Fibroblast of lung (primary cell): ENCODE data around the gene IDH2. TPM values are rescaled to one million over a fixed set of nuclear protein-coding genes. Genes with fewer than 3 reads are reported as not detected.

Experiments
- DNase-seq, 2 donors: peaks; one replicate each; pipeline versions ENCODE4 v3.0.0 to v3.0.0-alpha.2; 2010; ENCODE audit warnings: low read depth in 2 of 2
- H2AFZ ChIP-seq: 2 replicates; pipeline ENCODE4 v1.5.1; 2012; ENCODE audit warnings: low read length, control low read depth, inconsistent platforms
- H3K27ac ChIP-seq: 2 replicates; pipeline ENCODE4 v1.5.1; 2011; ENCODE audit warnings: low read length, control low read depth; ENCODE audit not compliant: insufficient read depth
- H3K27me3 ChIP-seq: 2 replicates; pipeline ENCODE4 v1.5.1; 2011; ENCODE audit warnings: mild to moderate bottlenecking, low read length; ENCODE audit not compliant: control insufficient read depth, insufficient read depth
- H3K36me3 ChIP-seq: 2 replicates; pipeline ENCODE4 v1.5.1; 2011; ENCODE audit warnings: low read length; ENCODE audit not compliant: control insufficient read depth, insufficient read depth
- H3K4me1 ChIP-seq: 2 replicates; pipeline ENCODE4 v1.5.1; 2011; ENCODE audit warnings: low read length; ENCODE audit not compliant: control insufficient read depth, insufficient read depth; ENCODE audit errors: extremely low read depth
- H3K4me2 ChIP-seq: 2 replicates; pipeline ENCODE4 v1.5.1; 2011; ENCODE audit warnings: low read length, control low read depth; ENCODE audit not compliant: insufficient read depth; ENCODE audit errors: extremely low read depth
- H3K4me3 ChIP-seq, 4 experiments: fragments of 200-600 bp in 1 of 4; sonication (generic) in 1 of 4; replicated peaks in 1 of 4; 2 replicates each; pipeline ENCODE4 v1.5.1; 2011 to 2016; ENCODE audit warnings: low read length in 4 of 4, low read depth in 3 of 4, mild to moderate bottlenecking in 3 of 4, control low read depth in 2 of 4, inconsistent platforms in 1 of 4, mixed read lengths in 1 of 4; ENCODE audit not compliant: insufficient read depth in 1 of 4; ENCODE audit errors: control extremely low read depth in 1 of 4
- H3K79me2 ChIP-seq: 2 replicates; pipeline ENCODE4 v1.5.1; 2012; ENCODE audit warnings: mild to moderate bottlenecking, low read length, inconsistent platforms; ENCODE audit not compliant: control insufficient read depth, insufficient read depth
- H3K9ac ChIP-seq: 2 replicates; pipeline ENCODE4 v1.5.1; 2011; ENCODE audit warnings: mild to moderate bottlenecking, low read length, control low read depth; ENCODE audit not compliant: insufficient read depth
- H3K9me3 ChIP-seq: 2 replicates; pipeline ENCODE4 v1.5.1; 2012; ENCODE audit warnings: low read depth, low read length; ENCODE audit not compliant: control insufficient read depth, insufficient read depth
- H4K20me1 ChIP-seq: 2 replicates; pipeline ENCODE4 v1.5.1; 2011; ENCODE audit warnings: low read length; ENCODE audit not compliant: control insufficient read depth, insufficient read depth; ENCODE audit errors: extremely low read depth
- EZH2 ChIP-seq: IDR thresholded peaks from 2 replicates; pipeline ENCODE4 v1.5.1; 2012; ENCODE audit warnings: low read length, control low read depth, mild to moderate bottlenecking; ENCODE audit errors: missing control alignments
- polyA plus RNA-seq, 2 donors: library from polyadenylated mRNA; depleted of rRNA in 1 of 2; stranded (reverse) in 1 of 2; unstranded in 1 of 2; fragments of >200 nt; gene quantifications; 2 replicates each; pipeline ENCODE4 v1.2.1, GENCODE V29; 2011 to 2012; ENCODE audit warnings: missing spikeins in 1 of 2
- total RNA-seq: library from RNA; depleted of rRNA; stranded (reverse); fragments of >200 nt; gene quantifications from 2 replicates; pipeline ENCODE4 v1.2.1, GENCODE V29; 2014
- TF ChIP-seq, protein P1 (sequence below), 2 donors: IDR thresholded peaks in 1 of 2; conservative IDR thresholded peaks in 1 of 2; 1 replicate in 1 of 2; 2 replicates in 1 of 2; pipeline ENCODE4 v1.5.1; 2011 to 2012; ENCODE audit warnings: low read length in 2 of 2, control low read depth in 1 of 2, inconsistent platforms in 1 of 2, low read depth in 1 of 2, mild to moderate bottlenecking in 1 of 2

The IDH2 gene
- total and polyA plus RNA-seq, 2 donors (not counting 1 experiment from before 2014, with no cell fraction given) = 47.9 to 66.0 TPM

DNA sequence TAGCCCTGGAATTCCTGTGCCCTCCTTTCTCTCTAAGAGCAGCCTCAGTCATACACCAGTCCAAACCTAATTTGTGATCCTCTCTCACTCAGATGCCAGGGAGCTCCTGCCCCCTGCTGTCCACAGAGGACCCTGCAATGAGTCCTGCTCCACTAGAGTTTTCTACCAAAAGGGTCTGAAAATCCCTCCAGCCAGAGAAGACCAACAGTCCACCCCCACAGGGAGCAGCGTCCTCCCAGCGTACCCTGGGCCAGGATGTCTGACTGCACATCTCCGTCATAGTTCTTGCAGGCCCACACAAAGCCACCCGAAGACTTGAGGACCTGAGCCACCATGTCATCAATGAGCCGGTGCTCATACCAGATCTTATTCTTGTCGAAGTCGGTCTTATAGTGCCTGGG, 15.4 kb downstream of the IDH2 start:
- H3K9me3 ChIP-seq = no peaks in the 10 kb centered on the region
- no peak overlapping the region for H3K4me2 ChIP-seq
- TF ChIP-seq, protein P1, sequence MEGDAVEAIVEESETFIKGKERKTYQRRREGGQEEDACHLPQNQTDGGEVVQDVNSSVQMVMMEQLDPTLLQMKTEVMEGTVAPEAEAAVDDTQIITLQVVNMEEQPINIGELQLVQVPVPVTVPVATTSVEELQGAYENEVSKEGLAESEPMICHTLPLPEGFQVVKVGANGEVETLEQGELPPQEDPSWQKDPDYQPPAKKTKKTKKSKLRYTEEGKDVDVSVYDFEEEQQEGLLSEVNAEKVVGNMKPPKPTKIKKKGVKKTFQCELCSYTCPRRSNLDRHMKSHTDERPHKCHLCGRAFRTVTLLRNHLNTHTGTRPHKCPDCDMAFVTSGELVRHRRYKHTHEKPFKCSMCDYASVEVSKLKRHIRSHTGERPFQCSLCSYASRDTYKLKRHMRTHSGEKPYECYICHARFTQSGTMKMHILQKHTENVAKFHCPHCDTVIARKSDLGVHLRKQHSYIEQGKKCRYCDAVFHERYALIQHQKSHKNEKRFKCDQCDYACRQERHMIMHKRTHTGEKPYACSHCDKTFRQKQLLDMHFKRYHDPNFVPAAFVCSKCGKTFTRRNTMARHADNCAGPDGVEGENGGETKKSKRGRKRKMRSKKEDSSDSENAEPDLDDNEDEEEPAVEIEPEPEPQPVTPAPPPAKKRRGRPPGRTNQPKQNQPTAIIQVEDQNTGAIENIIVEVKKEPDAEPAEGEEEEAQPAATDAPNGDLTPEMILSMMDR (conservative IDR thresholded peaks at IDR 0.05 in 1 of 2, IDR thresholded peaks at IDR 0.05 in 1 of 2; ENCODE audit: low read depth in 1 of 2, low read length in 2 of 2) = peak; percentile 52 to 68
- no peak for TF ChIP-seq EZH2
- H3K36me3 ChIP-seq = peaks cover 5% of the 10 kb centered on the region
- DNase-seq = peak in 1 of 2 donors; percentile 41
- H3K27me3 ChIP-seq = no peaks in the 10 kb centered on the region
- no peak overlapping the region for H3K27ac ChIP-seq
- no peaks in the 10 kb centered on the region for H3K79me2 ChIP-seq
- H2AFZ ChIP-seq = no peak overlapping the region
- no peaks in the 10 kb centered on the region for H4K20me1 ChIP-seq
- H3K9ac ChIP-seq = no peak overlapping the region
- H3K4me1 ChIP-seq = no peaks in the 10 kb centered on the region
- H3K4me3 ChIP-seq = no peak overlapping the region

DNA sequence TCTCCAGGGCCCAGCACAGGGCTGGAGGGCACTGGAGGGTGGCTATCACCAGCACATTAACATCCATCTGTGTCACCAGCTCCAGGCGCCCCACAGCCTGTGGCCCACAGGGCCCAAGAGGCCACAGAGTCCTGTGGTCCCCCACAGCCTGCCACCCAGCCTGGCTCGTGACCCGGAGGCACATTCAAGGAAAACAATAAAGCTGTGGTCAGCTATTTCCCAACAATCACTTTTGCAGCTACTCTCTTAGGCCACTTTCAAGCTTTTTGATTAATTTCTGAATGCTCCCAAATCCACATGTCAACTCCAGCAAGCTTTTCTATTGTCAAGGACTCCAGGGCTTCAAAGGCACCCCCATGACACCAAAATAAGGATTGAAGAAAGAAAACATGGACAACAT, 16.7 kb downstream of the IDH2 start:
- peaks cover 5% of the 10 kb centered on the region for H3K36me3 ChIP-seq
- H3K4me2 ChIP-seq = no peak overlapping the region
- H3K4me3 ChIP-seq = no peak overlapping the region
- no peaks in the 10 kb centered on the region for H3K27me3 ChIP-seq
- H3K79me2 ChIP-seq = no peaks in the 10 kb centered on the region
- no peak overlapping the region for H3K9ac ChIP-seq
- peaks cover 3% of the 10 kb centered on the region for H3K4me1 ChIP-seq
- H3K27ac ChIP-seq = no peak overlapping the region
- H2AFZ ChIP-seq = no peak overlapping the region
- TF ChIP-seq EZH2 = no peak
- TF ChIP-seq, protein P1 (conservative IDR thresholded peaks at IDR 0.05 in 1 of 2, IDR thresholded peaks at IDR 0.05 in 1 of 2; ENCODE audit: low read depth in 1 of 2, low read length in 2 of 2) = no peak
- no peaks in the 10 kb centered on the region for H4K20me1 ChIP-seq
- DNase-seq = no peak
- H3K9me3 ChIP-seq = no peaks in the 10 kb centered on the region

DNA sequence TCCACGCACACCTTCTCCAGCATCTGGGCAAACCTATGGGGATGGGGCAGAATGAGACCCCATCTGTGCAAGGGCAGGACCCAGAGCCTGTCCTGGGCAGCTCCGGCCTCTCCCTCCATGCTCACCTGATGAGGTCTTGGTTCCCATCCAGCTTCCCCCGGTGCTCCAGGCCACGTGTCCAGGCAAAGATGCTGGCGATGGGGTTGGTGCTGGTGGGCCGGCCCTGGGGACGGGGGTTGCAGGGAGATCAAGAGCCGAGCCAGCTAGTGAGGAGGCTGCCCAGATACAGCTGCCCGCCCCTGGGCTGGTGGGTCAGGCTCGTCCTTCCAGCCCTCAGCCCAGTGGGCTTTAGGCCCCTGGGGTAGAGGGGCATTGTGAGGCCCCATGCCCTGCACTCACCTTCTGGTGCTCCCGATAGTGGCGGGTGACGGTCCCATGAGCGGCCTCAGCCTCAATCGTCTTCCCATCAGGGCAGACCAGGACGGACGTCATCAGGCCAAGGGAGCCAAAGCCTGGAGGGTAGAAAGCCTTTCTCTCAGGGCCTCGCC, 17.3 kb downstream of the IDH2 start:
- DNase-seq = no peak
- no peak overlapping the region for H2AFZ ChIP-seq

More for the DNA sequence above, 17.3 kb downstream of the IDH2 start:
- peaks cover 3% of the 10 kb centered on the region for H3K4me1 ChIP-seq
- no peak overlapping the region for H3K4me2 ChIP-seq
- no peak overlapping the region for H3K4me3 ChIP-seq
- no peaks in the 10 kb centered on the region for H3K27me3 ChIP-seq
- H3K27ac ChIP-seq = no peak overlapping the region
- peaks cover 7% of the 10 kb centered on the region for H3K36me3 ChIP-seq
- H3K79me2 ChIP-seq = no peaks in the 10 kb centered on the region
- no peaks in the 10 kb centered on the region for H4K20me1 ChIP-seq
- H3K9ac ChIP-seq = no peak overlapping the region
- H3K9me3 ChIP-seq = no peaks in the 10 kb centered on the region
- TF ChIP-seq, protein P1 (conservative IDR thresholded peaks at IDR 0.05 in 1 of 2, IDR thresholded peaks at IDR 0.05 in 1 of 2; ENCODE audit: low read depth in 1 of 2, low read length in 2 of 2) = no peak
- no peak for TF ChIP-seq EZH2
